ENCODE measurements around the gene IRF2BP1. TPM values are rescaled to one million over a fixed set of nuclear protein-coding genes. Genes with fewer than 3 reads are reported as not detected.
A peak's percentile ranks its signal among the peaks of the same experiment; 100 is the strongest.

Gene IRF2BP1
- total RNA-seq, 1 donor from 2014 or later: 33.8 TPM

GRCh38 chr19:45908956-45909355, 23.0 kb upstream of the IRF2BP1 start:
- no peak for DNase-seq (ENCODE audit: low spot score in 2 of 2, unreplicated experiment in 2 of 2)
- H3K9me3 Mint-ChIP-seq: no peaks in the 10 kb centered on the region
- no peaks in the 10 kb centered on the region for H3K36me3 Mint-ChIP-seq
- H3K4me3 Mint-ChIP-seq: no peak overlapping the region
- no peak overlapping the region for H3K27ac Mint-ChIP-seq
- H3K4me1 Mint-ChIP-seq: no peaks in the 10 kb centered on the region
- H3K27me3 Mint-ChIP-seq (ENCODE audit: low read depth): peaks cover 13% of the 10 kb centered on the region
- no peak for TF ChIP-seq CTCF (IDR thresholded peaks at IDR 0.05; ENCODE audit: unreplicated experiment)

- Mint-ChIP-seq H3K36me3 (no peaks in the 10 kb centered on the region), H3K27me3 (ENCODE audit: low read depth) (peaks cover 4% of the 10 kb centered on the region), H3K9me3 (no peaks in the 10 kb centered on the region), H3K27ac (no peak overlapping the region), H3K4me3 (no peak overlapping the region), H3K4me1 (no peaks in the 10 kb centered on the region)
- TF ChIP-seq CTCF (IDR thresholded peaks at IDR 0.05; ENCODE audit: unreplicated experiment): no peak
- no peak for DNase-seq (ENCODE audit: low spot score in 2 of 2, unreplicated experiment in 2 of 2)
Measured at GRCh38 chr19:45906221-45906620, 20.3 kb upstream of the IRF2BP1 start.

GRCh38 chr19:45905011-45905410, 19.1 kb upstream of the IRF2BP1 start:
- peaks cover 8% of the 10 kb centered on the region for H3K36me3 Mint-ChIP-seq
- no peak overlapping the region for H3K4me3 Mint-ChIP-seq
- peaks cover 9% of the 10 kb centered on the region for H3K27me3 Mint-ChIP-seq (ENCODE audit: low read depth)
- peaks cover 5% of the 10 kb centered on the region for H3K4me1 Mint-ChIP-seq
- no peaks in the 10 kb centered on the region for H3K9me3 Mint-ChIP-seq
- no peak overlapping the region for H3K27ac Mint-ChIP-seq
- DNase-seq (ENCODE audit: low spot score in 2 of 2, unreplicated experiment in 2 of 2): no peak
- no peak for TF ChIP-seq CTCF (IDR thresholded peaks at IDR 0.05; ENCODE audit: unreplicated experiment)

- H3K4me1 Mint-ChIP-seq: peaks cover 5% of the 10 kb centered on the region
- peak overlapping the region; percentile 86 for H3K4me3 Mint-ChIP-seq
- DNase-seq (ENCODE audit: low spot score in 2 of 2, unreplicated experiment in 2 of 2): peak; percentile 99 to 100
- H3K27me3 Mint-ChIP-seq (ENCODE audit: low read depth): peaks cover 11% of the 10 kb centered on the region
- peak overlapping the region; percentile 86 for H3K27ac Mint-ChIP-seq
- TF ChIP-seq CTCF (IDR thresholded peaks at IDR 0.05; ENCODE audit: unreplicated experiment): no peak
- H3K36me3 Mint-ChIP-seq: peaks cover 22% of the 10 kb centered on the region
- H3K9me3 Mint-ChIP-seq: no peaks in the 10 kb centered on the region
Measured at GRCh38 chr19:45902651-45903625, 17.0 kb upstream of the IRF2BP1 start.

GRCh38 chr19:45901912-45902650, 16.1 kb upstream of the IRF2BP1 start, which contains the start of gene MYPOP:
Gene MYPOP, minus strand, starts transcription at chr19:45902613. Its CDS starts 840 bp downstream, at chr19:45901773.
- DNase-seq (ENCODE audit: low spot score in 2 of 2, unreplicated experiment in 2 of 2): no peak
- H3K9me3 Mint-ChIP-seq: no peaks in the 10 kb centered on the region
- peaks cover 11% of the 10 kb centered on the region for H3K27me3 Mint-ChIP-seq (ENCODE audit: low read depth)
- peaks cover 5% of the 10 kb centered on the region for H3K4me1 Mint-ChIP-seq
- TF ChIP-seq CTCF (IDR thresholded peaks at IDR 0.05; ENCODE audit: unreplicated experiment): no peak
- H3K27ac Mint-ChIP-seq: peak within 1 kb of the TSS; percentile 86
- peak within 1 kb of the TSS; percentile 86 for H3K4me3 Mint-ChIP-seq
- peaks cover 22% of the 10 kb centered on the region for H3K36me3 Mint-ChIP-seq
